GM19397 (cell line): ENCODE measurements around the gene MYMK.

Experiments
- ATAC-seq: cut with Tn5 transposase; IDR thresholded peaks from one replicate; pipeline ENCODE4 v1.9.1; 2021; ENCODE audit warnings: mild to moderate bottlenecking, moderate library complexity; ENCODE audit not compliant: unreplicated experiment

The MYMK gene

GRCh38 chr9:133488686-133489252 is 36.0 kb downstream of the MYMK start:
- no peak for ATAC-seq

GRCh38 chr9:133487331-133487725 is 37.4 kb downstream of the MYMK start:
- no peak for ATAC-seq

GRCh38 chr9:133485531-133486260 is 39.1 kb downstream of the MYMK start:
- ATAC-seq = no peak

GRCh38 chr9:133484671-133485437 is 39.9 kb downstream of the MYMK start:
- no peak for ATAC-seq

- ATAC-seq = no peak
Observed at GRCh38 chr9:133483611-133484010, 41.1 kb downstream of the MYMK start.

- ATAC-seq = peak; percentile 87
Observed at GRCh38 chr9:133478851-133479711, 45.7 kb downstream of the MYMK start, which contains the start of gene SLC2A6. Gene SLC2A6, minus strand, starts transcription at chr9:133479099. Its CDS starts 40 bp downstream, at chr9:133479059.

GRCh38 chr9:133477992-133478850 is 46.5 kb downstream of the MYMK start:
- ATAC-seq = peak; percentile 40

- ATAC-seq = no peak
Observed at GRCh38 chr9:133477461-133477860, 47.3 kb downstream of the MYMK start.

GRCh38 chr9:133476941-133477340 is 47.8 kb downstream of the MYMK start:
- no peak for ATAC-seq

GRCh38 chr9:133476036-133476931 is 48.5 kb downstream of the MYMK start:
- ATAC-seq = no peak

- ATAC-seq = no peak
Observed at GRCh38 chr9:133475292-133476012, 49.3 kb downstream of the MYMK start.

GRCh38 chr9:133474853-133475252 is 49.9 kb downstream of the MYMK start:
- no peak for ATAC-seq

GRCh38 chr9:133474215-133474614 is 50.5 kb downstream of the MYMK start:
- ATAC-seq = no peak

GRCh38 chr9:133473743-133474142 is 51.0 kb downstream of the MYMK start:
- ATAC-seq = no peak

GRCh38 chr9:133472753-133473378 is 51.9 kb downstream of the MYMK start:
- ATAC-seq = no peak

GRCh38 chr9:133472277-133472645 is 52.5 kb downstream of the MYMK start:
- ATAC-seq = no peak

- ATAC-seq = no peak
Observed at GRCh38 chr9:133471551-133472276, 53.0 kb downstream of the MYMK start.
